GM21423 (cell line): ENCODE measurements around the gene ADORA1.

Experiments
- ATAC-seq: cut with Tn5 transposase; IDR thresholded peaks from one replicate; pipeline ENCODE4 v1.9.1; 2021; ENCODE audit warnings: mild to moderate bottlenecking, moderate library complexity; ENCODE audit not compliant: unreplicated experiment

ADORA1 gene

DNA sequence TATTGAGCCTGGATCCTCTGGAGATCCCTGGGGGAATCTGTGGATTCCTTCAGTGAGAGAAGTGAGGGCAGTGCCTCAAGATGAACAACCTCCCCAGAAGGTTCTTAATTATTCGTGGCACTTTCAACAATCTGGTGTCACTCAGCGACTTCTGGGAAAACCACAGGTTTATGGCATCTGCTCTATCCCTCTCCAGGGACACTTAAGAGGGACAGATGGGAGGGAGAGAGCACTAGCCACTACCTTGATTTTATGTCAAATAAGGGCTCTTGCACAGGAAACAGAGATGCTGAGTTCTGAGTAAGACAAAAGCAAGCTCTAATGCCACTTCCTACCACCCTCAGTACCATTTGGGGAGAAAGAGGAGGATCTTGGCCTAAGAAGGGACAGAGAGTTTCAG is 80.2 kb downstream of the ADORA1 start:
- no peak for ATAC-seq

DNA sequence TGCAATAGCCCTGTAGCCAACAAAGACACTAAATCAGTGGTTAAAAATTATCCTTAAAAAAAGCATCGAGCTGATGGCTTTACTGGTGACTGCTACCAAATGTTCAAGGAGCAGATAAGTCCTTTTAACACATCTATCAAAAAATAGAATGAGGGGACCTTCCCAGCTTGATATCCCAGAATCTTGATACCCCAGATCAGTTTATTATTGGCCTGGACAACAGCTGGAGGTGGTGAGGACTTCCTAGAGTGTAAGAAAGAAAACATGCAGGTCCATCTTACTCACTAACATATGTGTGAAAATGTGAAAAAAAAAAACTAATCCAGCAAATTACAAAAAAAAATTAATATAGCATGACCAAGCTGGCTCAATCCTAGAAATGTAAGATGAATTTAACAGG is 80.7 kb downstream of the ADORA1 start:
- ATAC-seq, result no peak

DNA sequence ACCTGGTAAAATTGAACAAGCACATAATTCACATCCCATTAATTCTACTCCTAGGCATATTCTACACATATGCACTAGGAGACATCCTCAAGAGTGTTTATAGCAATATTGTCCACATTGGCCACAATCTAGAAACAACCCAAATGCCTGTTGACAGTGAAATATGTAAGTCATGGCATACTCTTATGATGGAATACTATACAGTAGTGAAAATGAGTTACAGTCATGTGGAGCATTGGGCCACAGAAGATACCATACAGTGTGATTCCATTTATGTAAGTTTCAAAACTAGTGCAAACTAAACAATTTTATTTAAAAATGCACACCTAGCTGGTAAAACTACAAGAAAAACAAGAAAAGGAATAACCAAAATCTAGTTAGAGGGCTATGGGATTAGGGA is 82.8 kb downstream of the ADORA1 start:
- ATAC-seq, result no peak

DNA sequence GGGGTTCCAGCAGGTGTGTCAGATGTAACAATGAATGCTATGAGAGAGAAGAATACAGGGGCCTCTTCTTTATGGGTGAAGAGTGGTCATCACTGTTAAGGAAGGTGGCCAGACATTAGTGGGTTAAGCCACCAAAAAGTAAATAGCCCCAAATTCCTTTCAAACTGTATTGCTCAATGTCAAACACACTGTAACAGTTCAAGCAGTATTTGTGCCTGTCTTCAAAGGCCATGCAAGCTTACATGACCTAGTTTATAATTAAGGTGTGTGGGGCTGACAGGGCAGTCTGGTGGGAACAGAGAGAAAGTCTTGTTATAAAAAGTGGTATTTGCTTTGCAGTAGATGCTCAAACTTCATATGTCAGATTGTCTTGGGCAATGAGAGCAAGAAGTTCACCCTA is 83.5 kb downstream of the ADORA1 start:
- ATAC-seq, result no peak

DNA sequence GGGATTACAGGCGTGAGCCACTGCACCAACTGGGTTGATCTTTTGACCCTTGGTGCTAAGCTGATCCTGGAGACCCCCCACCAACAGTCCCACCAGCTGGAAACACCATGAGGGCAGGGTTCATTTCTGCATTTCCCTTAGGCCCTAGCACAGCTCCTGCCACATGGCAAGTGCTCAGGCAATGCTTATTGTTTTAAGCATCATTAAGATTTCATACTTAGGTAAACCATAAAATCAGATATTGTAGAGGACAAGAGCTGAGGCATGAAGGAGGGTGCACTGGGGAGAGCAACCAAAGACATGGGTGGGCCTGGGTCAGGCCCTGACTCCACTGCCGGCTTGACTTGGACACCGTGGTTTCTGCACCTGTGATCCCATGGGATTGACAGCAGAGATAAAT is 84.3 kb downstream of the ADORA1 start:
- no peak for ATAC-seq

DNA sequence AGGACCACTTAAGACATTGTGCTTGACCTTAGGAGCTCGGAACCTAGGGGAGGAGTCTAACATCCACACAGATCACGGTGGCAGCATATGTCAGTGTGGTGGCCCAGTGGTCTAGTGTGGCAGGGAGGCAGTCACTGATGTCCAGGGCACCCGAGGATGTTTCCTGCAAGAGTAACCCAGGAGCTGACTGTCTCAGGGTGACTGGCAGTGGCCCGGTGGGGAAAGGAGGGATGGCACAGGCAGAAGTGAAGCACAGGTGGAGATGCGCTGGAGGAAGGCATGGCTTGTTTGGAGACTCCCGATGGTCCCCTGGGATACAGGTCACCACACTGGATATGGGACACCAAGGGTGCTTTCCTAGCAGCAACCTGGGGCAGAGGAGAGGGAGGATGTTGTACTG is 85.6 kb downstream of the ADORA1 start:
- no peak for ATAC-seq

DNA sequence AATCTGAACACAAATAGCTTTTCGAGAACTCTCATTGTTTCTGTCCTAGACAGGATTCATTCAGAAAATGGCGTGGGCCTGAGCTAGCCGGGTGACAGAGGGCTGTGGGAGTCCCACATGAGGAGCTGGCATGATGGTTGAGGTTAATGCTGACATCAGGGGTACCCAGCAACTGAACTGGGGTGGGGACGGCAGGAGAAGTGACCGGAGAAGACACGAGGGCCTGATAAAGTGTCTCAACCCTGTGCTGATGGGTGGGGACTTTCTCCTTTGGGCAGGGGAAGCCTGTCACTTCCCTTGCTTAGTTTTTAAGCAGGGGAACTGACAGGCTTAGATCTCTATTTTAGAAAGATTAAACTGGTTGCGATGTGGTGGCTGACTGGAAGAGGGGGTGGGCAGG is 87.3 kb downstream of the ADORA1 start:
- no peak for ATAC-seq

DNA sequence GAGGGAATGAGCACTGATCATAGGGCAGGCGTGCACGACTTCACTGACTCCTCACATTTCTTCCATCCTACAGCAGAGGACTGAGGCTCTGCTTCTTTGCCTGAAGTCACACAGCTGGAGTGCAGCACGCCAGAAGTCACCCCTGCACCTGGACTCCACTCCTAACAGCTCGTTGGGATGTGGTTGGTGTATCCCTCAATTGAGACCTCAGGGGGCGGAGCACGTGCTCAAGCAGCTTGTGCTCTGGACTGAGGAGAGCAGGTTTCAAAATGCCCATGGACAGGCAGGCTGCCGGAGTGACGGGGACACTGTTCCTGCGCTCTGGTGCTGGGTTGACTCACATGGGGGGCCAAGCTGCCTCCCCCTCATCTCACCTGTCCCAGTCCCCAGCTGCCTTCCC is 88.0 kb downstream of the ADORA1 start:
- no peak for ATAC-seq

DNA sequence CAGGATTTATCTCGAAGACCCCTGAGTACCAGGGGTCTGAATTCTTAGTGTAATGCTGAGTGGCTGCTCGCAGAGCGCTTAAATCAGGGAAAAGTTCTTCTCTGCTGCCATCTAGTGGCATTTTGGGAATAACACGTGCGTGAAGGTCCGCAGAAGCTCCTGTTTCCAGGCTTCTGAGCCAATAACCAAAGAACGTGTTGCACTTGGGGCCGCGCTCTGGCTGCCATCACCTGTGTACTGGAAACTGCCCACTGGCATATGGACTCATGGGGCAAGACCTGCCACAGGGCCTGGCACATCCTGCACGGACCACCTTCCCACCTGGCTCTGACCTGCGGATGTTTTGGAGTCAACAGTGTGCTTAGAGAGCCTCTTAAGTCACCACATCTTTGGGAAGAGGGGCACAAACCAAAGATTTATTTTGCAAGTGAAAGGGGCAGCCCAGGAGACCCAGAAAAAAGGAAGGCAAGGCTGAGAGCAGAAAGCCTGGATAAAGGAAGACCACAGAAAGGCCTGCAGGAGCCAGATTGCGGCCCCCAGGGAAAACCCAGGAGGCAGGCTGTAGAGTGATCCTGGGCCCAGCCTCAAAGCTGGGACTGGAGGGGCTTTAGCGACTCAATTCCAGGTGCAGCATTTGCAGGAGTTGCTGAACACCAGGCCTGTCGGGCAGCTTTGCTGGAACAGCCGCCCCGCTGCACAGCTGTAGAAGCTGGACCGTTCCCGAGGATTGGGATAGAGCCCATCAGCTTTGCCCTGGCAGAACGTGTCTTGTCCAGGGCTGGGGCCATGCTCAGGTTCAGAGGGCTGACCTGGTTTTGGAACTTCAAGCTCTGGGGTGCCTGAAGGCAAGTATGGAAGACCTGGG is 89.0 kb downstream of the ADORA1 start:
- no peak for ATAC-seq
